Karpas-422 (cell line): ENCODE measurements around the gene DBNL. TPM values are rescaled to one million over a fixed set of nuclear protein-coding genes. Genes with fewer than 3 reads are reported as not detected.

Experiments used
- DNase-seq: peaks from one replicate; pipeline ENCODE4 v3.0.0-alpha.2; 2015
- H2AFZ ChIP-seq: fragments of 200-600 bp; sonication (generic); 2 replicates; pipeline ENCODE4 v1.6.1; 2014; ENCODE audit warnings: antibody characterized with exemption, low read length, mixed read lengths
- H3K27ac ChIP-seq: fragments of 200-600 bp; sonication (generic); 2 replicates; pipeline ENCODE4 v1.5.1; 2014; ENCODE audit warnings: mild to moderate bottlenecking, low read length, moderate library complexity
- H3K27me3 ChIP-seq: fragments of 200-600 bp; sonication (generic); 2 replicates; pipeline ENCODE4 v1.6.1; 2014; ENCODE audit warnings: low read length, mixed read lengths
- H3K36me3 ChIP-seq: fragments of 200-600 bp; sonication (generic); 2 replicates; pipeline ENCODE4 v1.6.1; 2014; ENCODE audit warnings: low read length, mixed read lengths; ENCODE audit not compliant: insufficient read depth
- H3K4me1 ChIP-seq: fragments of 200-600 bp; sonication (generic); 2 replicates; pipeline ENCODE4 v1.6.1; 2014; ENCODE audit warnings: mild to moderate bottlenecking, low read length, mixed read lengths
- H3K4me2 ChIP-seq: fragments of 200-600 bp; sonication (generic); 2 replicates; pipeline ENCODE4 v1.6.1; 2014; ENCODE audit warnings: low read length, low read depth, mild to moderate bottlenecking; ENCODE audit not compliant: poor library complexity, severe bottlenecking
- H3K4me3 ChIP-seq: fragments of 200-600 bp; sonication (generic); 2 replicates; pipeline ENCODE4 v1.5.1; 2014; ENCODE audit warnings: mild to moderate bottlenecking, antibody characterized with exemption, low read length, mixed read lengths
- H3K79me2 ChIP-seq: fragments of 200-600 bp; sonication (generic); 2 replicates; pipeline ENCODE4 v1.6.1; 2014; ENCODE audit warnings: mild to moderate bottlenecking, low read length, mixed read lengths
- H3K9ac ChIP-seq: fragments of 200-600 bp; sonication (generic); 2 replicates; pipeline ENCODE4 v1.6.0; 2014; ENCODE audit warnings: low read length
- H3K9me2 ChIP-seq: fragments of 200-600 bp; sonication (generic), shearing (Covaris generic); replicated peaks from 2 replicates; pipeline ENCODE4 v1.6.0; 2014; ENCODE audit warnings: mild to moderate bottlenecking, low read length, moderate library complexity; ENCODE audit not compliant: insufficient read depth
- H3K9me3 ChIP-seq: fragments of 300-700, 200-600 bp; sonication (generic); 2 replicates; pipeline ENCODE4 v1.6.1; 2014; ENCODE audit warnings: low read length, mixed read lengths
- H4K20me1 ChIP-seq: fragments of 200-600 bp; sonication (generic); 2 replicates; pipeline ENCODE4 v1.6.1; 2014; ENCODE audit warnings: mild to moderate bottlenecking, antibody characterized with exemption, low read length, low read depth; ENCODE audit not compliant: insufficient read depth
- total RNA-seq: library from RNA; depleted of rRNA; stranded (reverse); fragments of >200 nt; shearing (Covaris generic); gene quantifications from 2 replicates; pipeline ENCODE4 v1.2.3, GENCODE V29; 2014; ENCODE audit warnings: low replicate concordance; rRNA removed

DBNL gene
- total RNA-seq, 1 experiment from 2014 or later, result 116 TPM

DNA sequence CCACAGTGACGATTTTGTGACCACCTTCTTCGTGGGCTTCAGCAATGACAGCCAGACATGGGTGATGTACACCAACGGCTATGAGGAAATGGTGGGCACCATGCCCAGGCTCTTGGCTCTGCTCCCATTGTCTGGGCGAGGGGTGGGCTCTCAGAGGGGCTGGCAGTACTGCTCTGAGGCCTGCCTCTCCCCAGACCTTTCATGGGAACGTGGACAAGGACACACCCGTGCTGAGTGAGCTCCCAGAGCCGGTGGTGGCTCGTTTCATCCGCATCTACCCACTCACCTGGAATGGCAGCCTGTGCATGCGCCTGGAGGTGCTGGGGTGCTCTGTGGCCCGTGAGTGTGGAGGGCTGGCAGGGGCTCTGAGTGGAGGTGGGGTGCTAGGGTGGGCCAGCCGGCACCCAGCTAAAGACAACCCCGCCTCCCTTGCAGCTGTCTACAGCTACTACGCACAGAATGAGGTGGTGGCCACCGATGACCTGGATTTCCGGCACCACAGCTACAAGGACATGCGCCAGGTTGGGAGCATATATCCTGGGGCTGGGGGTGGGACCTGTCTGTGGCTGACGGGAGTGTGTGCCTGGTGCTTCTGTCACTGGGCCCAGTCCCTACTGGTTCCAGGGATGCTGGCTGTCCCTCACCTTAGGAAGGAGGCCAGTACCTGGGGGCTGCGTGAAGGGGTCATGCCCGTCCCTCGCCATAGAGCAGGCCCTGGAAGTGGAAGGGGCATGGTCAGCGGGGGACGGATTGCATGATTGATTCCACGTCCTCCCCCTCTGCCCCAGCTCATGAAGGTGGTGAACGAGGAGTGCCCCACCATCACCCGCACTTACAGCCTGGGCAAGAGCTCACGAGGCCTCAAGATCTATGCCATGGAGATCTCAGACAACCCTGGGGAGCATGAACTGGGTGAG, 66.5 kb downstream of the DBNL start:
- no peaks in the 10 kb centered on the region; the same call in 1 of the 2 replicates for H4K20me1 ChIP-seq
- H3K4me1 ChIP-seq, result peaks cover 17% of the 10 kb centered on the region
- no peak overlapping the region for H2AFZ ChIP-seq
- no peak overlapping the region for H3K4me2 ChIP-seq
- no peak for DNase-seq
- no peaks in the 10 kb centered on the region for H3K79me2 ChIP-seq
- no peaks in the 10 kb centered on the region for H3K27me3 ChIP-seq
- H3K4me3 ChIP-seq, result no peak overlapping the region
- H3K9me2 ChIP-seq, result no peaks in the 10 kb centered on the region
- H3K36me3 ChIP-seq, result no peaks in the 10 kb centered on the region
- no peak overlapping the region for H3K27ac ChIP-seq
- H3K9ac ChIP-seq, result no peak overlapping the region
- no peaks in the 10 kb centered on the region for H3K9me3 ChIP-seq

Other genes with a start within 250 kb of the DBNL start
- gene MRPS24, start 175.2 kb upstream of the DBNL start, total RNA-seq, result 94.1 and 100 TPM in 2 replicates
- 30.7 and 34.2 TPM in 2 replicates for gene URGCP, start 138.1 kb upstream of the DBNL start, total RNA-seq
- 19.0 and 29.3 TPM in 2 replicates for gene UBE2D4, start 118.3 kb upstream of the DBNL start, total RNA-seq
- gene SPDYE1, start 46.8 kb upstream of the DBNL start, total RNA-seq, result not detected in 2 replicates
- gene PGAM2, start 20.9 kb downstream of the DBNL start, total RNA-seq, result 1.9 TPM in 1 of 2 replicates, not detected in the other
- 34.5 and 47.1 TPM in 2 replicates for gene POLM, start 37.8 kb downstream of the DBNL start, total RNA-seq
- 5.9 TPM in 1 of 2 replicates, not detected in the other for gene AEBP1, start 59.6 kb downstream of the DBNL start, total RNA-seq
- 165 and 217 TPM in 2 replicates for gene POLD2, start 78.8 kb downstream of the DBNL start, total RNA-seq
- gene MYL7, start 96.6 kb downstream of the DBNL start, total RNA-seq, result not detected in 2 replicates
- gene GCK, start 144.7 kb downstream of the DBNL start, total RNA-seq, result not detected in 2 replicates
- gene YKT6, start 156.3 kb downstream of the DBNL start, total RNA-seq, result 63.1 and 88.6 TPM in 2 replicates